ENCODE results near the gene LYRM4. TPM values are rescaled to one million over a fixed set of nuclear protein-coding genes. Genes with fewer than 3 reads are reported as not detected.

Gene LYRM4
- total RNA-seq, 1 donor from 2014 or later: 19.2 TPM

DNA sequence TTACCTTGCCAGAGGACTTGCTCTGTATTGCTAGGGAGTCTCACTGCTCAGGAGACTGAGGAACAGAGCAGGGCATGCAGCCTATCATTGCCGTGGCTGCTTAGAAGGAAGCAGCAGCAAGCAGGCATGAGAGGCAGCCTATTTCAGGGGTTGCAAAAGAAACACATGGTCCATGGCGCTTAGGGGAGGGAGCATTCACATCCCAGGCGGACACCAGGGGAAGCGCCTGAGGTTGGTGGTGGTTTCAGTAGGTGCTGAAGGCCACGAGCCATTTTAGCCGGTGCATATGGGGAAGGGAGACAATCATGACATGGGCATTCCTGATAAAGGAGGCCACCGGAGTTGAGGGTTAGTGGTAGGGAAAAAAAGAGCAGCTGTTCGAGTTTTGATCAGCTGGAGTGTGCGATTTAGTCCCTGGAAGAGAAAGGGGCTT lies 21.5 kb upstream of the LYRM4 start:
- intact Hi-C loops (cut with DNase I): no loop called here

GRCh38 chr6:5280920-5281319 lies 20.2 kb upstream of the LYRM4 start:
- DNase-seq (ENCODE audit: extremely low spot score in 2 of 2): no peak
- Histone ChIP-seq H3K4me1 (no peaks in the 10 kb centered on the region), H3K9me3 (no peaks in the 10 kb centered on the region), H3K4me3 (no peak overlapping the region), H3K27me3 (no peaks in the 10 kb centered on the region), H3K27ac (no peak overlapping the region), H3K36me3 (no peaks in the 10 kb centered on the region)
- TF ChIP-seq, protein P1, sequence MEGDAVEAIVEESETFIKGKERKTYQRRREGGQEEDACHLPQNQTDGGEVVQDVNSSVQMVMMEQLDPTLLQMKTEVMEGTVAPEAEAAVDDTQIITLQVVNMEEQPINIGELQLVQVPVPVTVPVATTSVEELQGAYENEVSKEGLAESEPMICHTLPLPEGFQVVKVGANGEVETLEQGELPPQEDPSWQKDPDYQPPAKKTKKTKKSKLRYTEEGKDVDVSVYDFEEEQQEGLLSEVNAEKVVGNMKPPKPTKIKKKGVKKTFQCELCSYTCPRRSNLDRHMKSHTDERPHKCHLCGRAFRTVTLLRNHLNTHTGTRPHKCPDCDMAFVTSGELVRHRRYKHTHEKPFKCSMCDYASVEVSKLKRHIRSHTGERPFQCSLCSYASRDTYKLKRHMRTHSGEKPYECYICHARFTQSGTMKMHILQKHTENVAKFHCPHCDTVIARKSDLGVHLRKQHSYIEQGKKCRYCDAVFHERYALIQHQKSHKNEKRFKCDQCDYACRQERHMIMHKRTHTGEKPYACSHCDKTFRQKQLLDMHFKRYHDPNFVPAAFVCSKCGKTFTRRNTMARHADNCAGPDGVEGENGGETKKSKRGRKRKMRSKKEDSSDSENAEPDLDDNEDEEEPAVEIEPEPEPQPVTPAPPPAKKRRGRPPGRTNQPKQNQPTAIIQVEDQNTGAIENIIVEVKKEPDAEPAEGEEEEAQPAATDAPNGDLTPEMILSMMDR (IDR thresholded peaks at IDR 0.05): no peak
- TF ChIP-seq POLR2A (IDR thresholded peaks at IDR 0.05): no peak
- TF ChIP-seq POLR2AphosphoS5 (IDR thresholded peaks at IDR 0.05; ENCODE audit: insufficient read depth in 1 of 2, low read depth in 1 of 2): no peak
- intact Hi-C loops (cut with DNase I): no loop called here

More for the DNA sequence above, 21.5 kb upstream of the LYRM4 start:
- TF ChIP-seq, protein P1 (IDR thresholded peaks at IDR 0.05): no peak
- TF ChIP-seq POLR2A (IDR thresholded peaks at IDR 0.05): no peak
- TF ChIP-seq POLR2AphosphoS5 (IDR thresholded peaks at IDR 0.05; ENCODE audit: insufficient read depth in 1 of 2, low read depth in 1 of 2): no peak
- Histone ChIP-seq H3K4me3 (no peak overlapping the region), H3K27me3 (no peaks in the 10 kb centered on the region), H3K4me1 (peaks cover 5% of the 10 kb centered on the region), H3K36me3 (no peaks in the 10 kb centered on the region), H3K9me3 (no peaks in the 10 kb centered on the region), H3K27ac (no peak overlapping the region)
- DNase-seq (ENCODE audit: extremely low spot score in 2 of 2): no peak

- Histone ChIP-seq H3K27me3 (no peaks in the 10 kb centered on the region), H3K4me1 (no peaks in the 10 kb centered on the region), H3K36me3 (no peaks in the 10 kb centered on the region), H3K27ac (no peak overlapping the region), H3K9me3 (no peaks in the 10 kb centered on the region), H3K4me3 (no peak overlapping the region)
- intact Hi-C loops (cut with DNase I): no loop called here
- no peak for DNase-seq (ENCODE audit: extremely low spot score in 2 of 2)
- TF ChIP-seq POLR2A (IDR thresholded peaks at IDR 0.05) (no peak), POLR2AphosphoS5 (IDR thresholded peaks at IDR 0.05; ENCODE audit: insufficient read depth in 1 of 2, low read depth in 1 of 2) (no peak)
- TF ChIP-seq, protein P1 (IDR thresholded peaks at IDR 0.05): no peak
Observed at GRCh38 chr6:5279891-5280338, 19.2 kb upstream of the LYRM4 start.

DNA sequence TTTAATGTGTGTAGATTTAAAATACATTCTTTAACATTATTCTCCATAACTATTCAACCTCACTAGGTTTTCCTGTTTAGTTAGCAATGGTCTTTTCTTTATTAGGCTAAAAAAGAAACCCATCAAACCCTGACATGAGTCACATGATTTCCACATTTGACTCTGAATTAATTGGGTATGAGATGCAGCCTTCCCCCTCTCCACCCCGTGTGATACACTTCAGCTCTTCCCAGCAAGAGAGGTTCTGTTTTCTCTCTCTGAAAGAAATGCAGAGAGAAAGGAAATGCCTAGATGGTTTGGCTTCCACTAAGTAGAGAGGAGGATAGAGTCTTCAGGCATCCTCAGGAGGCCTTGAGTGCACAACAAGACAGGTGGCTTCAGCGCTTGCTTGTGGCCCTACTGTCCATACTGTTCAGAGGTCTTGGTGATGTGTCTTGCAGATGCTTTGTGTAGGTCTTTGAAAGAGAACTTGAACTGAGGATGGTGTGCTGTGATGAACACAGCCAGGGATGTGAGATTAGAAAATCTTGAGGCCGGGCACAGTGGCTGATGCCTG lies 17.9 kb upstream of the LYRM4 start:
- no peak overlapping the region for H3K27ac ChIP-seq
- no peaks in the 10 kb centered on the region for H3K4me1 ChIP-seq
- H3K4me3 ChIP-seq: no peak overlapping the region
- H3K36me3 ChIP-seq: no peaks in the 10 kb centered on the region
- H3K27me3 ChIP-seq: no peaks in the 10 kb centered on the region
- no peak for DNase-seq (ENCODE audit: extremely low spot score in 2 of 2)
- no peaks in the 10 kb centered on the region for H3K9me3 ChIP-seq
- TF ChIP-seq POLR2AphosphoS5 (IDR thresholded peaks at IDR 0.05; ENCODE audit: insufficient read depth in 1 of 2, low read depth in 1 of 2) (no peak), POLR2A (IDR thresholded peaks at IDR 0.05) (no peak)
- TF ChIP-seq, protein P1 (IDR thresholded peaks at IDR 0.05): no peak
- intact Hi-C loops (cut with DNase I): no loop called here

- Histone ChIP-seq H3K36me3 (no peaks in the 10 kb centered on the region), H3K4me3 (no peak overlapping the region), H3K4me1 (no peaks in the 10 kb centered on the region), H3K27ac (no peak overlapping the region), H3K27me3 (no peaks in the 10 kb centered on the region), H3K9me3 (no peaks in the 10 kb centered on the region)
- intact Hi-C loops (cut with DNase I): no loop called here
- DNase-seq (ENCODE audit: extremely low spot score in 2 of 2): no peak
- TF ChIP-seq, protein P1 (IDR thresholded peaks at IDR 0.05): no peak
- TF ChIP-seq POLR2A (IDR thresholded peaks at IDR 0.05) (no peak), POLR2AphosphoS5 (IDR thresholded peaks at IDR 0.05; ENCODE audit: insufficient read depth in 1 of 2, low read depth in 1 of 2) (no peak)
Observed at GRCh38 chr6:5278047-5278446, 17.3 kb upstream of the LYRM4 start.
